ENCODE data around the gene ZNF460. TPM values are rescaled to one million over a fixed set of nuclear protein-coding genes. Genes with fewer than 3 reads are reported as not detected.

ZNF460 gene
- total RNA-seq, 1 donor from 2014 or later, result 85.1 TPM

DNA sequence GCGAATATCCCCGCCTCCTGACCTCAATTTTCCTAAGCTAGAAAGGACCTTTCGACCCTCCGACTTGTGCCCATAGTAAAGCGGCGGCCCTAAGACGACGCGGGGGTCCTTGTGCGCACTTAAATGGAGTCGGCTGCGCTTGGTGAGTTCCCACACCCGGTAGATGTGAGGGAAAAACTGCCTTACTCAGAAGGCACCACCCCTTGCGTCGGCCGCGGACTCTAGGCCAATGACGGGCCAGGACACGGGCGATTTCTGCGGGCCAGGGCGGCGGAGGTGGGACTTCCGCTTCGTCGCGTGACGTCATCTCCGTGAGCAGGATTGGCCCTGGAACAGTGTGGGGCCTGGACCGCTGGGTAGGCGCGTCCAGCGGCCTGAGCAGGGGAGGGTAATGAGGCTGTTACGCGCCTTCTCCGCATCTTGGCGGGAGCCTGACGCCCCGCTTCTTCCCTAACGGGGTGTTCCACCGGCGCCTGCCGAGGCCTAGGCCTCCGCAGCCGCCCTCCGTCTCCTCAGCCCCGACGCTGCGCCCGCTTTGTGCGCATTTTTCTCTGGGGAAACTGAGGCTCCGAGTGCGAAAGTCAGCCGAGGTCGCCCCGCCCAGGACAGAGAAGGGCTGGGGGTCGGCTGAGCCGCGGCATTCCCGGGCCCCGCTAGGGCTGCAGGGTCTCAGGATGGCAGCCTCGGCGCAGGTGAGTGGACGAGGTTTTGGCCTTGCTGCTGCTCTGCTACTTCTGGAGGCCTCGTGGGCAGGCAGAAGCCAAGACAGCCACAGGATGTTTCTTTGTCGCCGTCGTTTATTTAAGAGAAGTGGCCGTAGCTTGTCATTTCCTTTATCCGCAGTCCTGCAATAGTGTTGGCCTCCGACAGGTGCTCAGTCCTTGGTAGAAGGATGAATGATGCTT, 40.1 kb downstream of the ZNF460 start, which contains the start of gene ZNF543:
Gene ZNF543 (plus strand): TSS at position 293 of the 905 bp plus-strand sequence. CDS start 382 bp downstream, at position 675.
- peak within 1 kb of the TSS; percentile 99 for H3K27ac Mint-ChIP-seq (ENCODE audit: unreplicated experiment)
- peaks cover 27% of the 10 kb centered on the region for H3K4me1 Mint-ChIP-seq (ENCODE audit: unreplicated experiment)
- H3K4me3 Mint-ChIP-seq (ENCODE audit: unreplicated experiment), result peak within 1 kb of the TSS; percentile 95
- H3K27me3 Mint-ChIP-seq (ENCODE audit: unreplicated experiment), result peaks cover 23% of the 10 kb centered on the region
- TF ChIP-seq, protein P1, sequence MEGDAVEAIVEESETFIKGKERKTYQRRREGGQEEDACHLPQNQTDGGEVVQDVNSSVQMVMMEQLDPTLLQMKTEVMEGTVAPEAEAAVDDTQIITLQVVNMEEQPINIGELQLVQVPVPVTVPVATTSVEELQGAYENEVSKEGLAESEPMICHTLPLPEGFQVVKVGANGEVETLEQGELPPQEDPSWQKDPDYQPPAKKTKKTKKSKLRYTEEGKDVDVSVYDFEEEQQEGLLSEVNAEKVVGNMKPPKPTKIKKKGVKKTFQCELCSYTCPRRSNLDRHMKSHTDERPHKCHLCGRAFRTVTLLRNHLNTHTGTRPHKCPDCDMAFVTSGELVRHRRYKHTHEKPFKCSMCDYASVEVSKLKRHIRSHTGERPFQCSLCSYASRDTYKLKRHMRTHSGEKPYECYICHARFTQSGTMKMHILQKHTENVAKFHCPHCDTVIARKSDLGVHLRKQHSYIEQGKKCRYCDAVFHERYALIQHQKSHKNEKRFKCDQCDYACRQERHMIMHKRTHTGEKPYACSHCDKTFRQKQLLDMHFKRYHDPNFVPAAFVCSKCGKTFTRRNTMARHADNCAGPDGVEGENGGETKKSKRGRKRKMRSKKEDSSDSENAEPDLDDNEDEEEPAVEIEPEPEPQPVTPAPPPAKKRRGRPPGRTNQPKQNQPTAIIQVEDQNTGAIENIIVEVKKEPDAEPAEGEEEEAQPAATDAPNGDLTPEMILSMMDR (IDR thresholded peaks at IDR 0.05), result no peak
- H3K9me3 Mint-ChIP-seq (ENCODE audit: unreplicated experiment), result no peaks in the 10 kb centered on the region
- peak; percentile 97 for DNase-seq (ENCODE audit: extremely low spot score, unreplicated experiment)
- H3K36me3 Mint-ChIP-seq (ENCODE audit: unreplicated experiment), result peaks cover 13% of the 10 kb centered on the region

DNA sequence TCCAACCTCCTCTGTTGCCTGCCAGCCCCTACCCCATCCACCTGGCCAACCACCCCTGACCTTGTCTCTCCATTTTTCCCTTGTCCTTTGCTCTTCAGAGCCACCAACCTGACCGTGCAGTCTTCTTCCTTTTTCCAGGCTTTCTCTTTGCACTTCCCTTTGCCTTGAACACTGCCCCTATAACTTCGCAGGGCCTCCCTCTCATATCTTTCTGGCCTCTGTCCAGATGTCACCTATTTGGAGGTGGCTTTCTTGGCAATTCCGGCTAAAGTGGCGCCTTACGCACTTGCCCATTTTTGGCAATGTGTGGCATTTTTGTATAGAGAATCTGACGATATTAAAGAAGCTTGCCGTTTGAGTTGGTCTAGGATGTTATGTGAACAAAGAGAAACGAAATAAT, 40.8 kb downstream of the ZNF460 start:
- H3K27me3 Mint-ChIP-seq (ENCODE audit: unreplicated experiment), result peaks cover 16% of the 10 kb centered on the region
- peak overlapping the region; percentile 95 for H3K4me3 Mint-ChIP-seq (ENCODE audit: unreplicated experiment)

DNA sequence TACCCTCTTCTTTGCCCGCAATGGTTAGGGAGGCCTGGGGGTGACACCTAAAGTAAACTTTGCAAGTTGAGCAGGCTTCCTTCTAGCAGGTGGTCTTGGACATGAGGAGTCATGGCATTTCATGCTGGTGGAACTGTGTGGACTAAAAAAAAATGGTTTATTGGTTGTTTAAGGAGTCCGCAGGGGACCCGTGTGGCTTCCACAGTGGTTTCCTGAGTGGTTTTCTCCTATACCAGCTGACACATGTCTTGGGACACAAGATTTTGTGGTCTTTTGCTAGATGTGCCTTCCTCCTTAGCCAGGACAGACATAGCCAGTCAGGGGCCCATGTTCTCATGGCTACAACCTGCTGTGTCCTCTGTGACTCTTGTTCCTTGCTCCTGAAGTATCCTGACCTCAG, 41.5 kb downstream of the ZNF460 start:
- Mint-ChIP-seq H3K36me3 (ENCODE audit: unreplicated experiment) (peaks cover 25% of the 10 kb centered on the region), H3K27me3 (ENCODE audit: unreplicated experiment) (peaks cover 11% of the 10 kb centered on the region), H3K9me3 (ENCODE audit: unreplicated experiment) (no peaks in the 10 kb centered on the region), H3K27ac (ENCODE audit: unreplicated experiment) (no peak overlapping the region), H3K4me3 (ENCODE audit: unreplicated experiment) (peak overlapping the region; percentile 95), H3K4me1 (ENCODE audit: unreplicated experiment) (peaks cover 27% of the 10 kb centered on the region)
- DNase-seq (ENCODE audit: extremely low spot score, unreplicated experiment), result no peak
- TF ChIP-seq, protein P1 (IDR thresholded peaks at IDR 0.05), result no peak

More for the DNA sequence above, 40.8 kb downstream of the ZNF460 start:
- no peak for DNase-seq (ENCODE audit: extremely low spot score, unreplicated experiment)
- Mint-ChIP-seq H3K27ac (ENCODE audit: unreplicated experiment) (peak overlapping the region; percentile 99), H3K9me3 (ENCODE audit: unreplicated experiment) (no peaks in the 10 kb centered on the region), H3K36me3 (ENCODE audit: unreplicated experiment) (peaks cover 20% of the 10 kb centered on the region), H3K4me1 (ENCODE audit: unreplicated experiment) (peaks cover 27% of the 10 kb centered on the region)
- TF ChIP-seq, protein P1 (IDR thresholded peaks at IDR 0.05), result no peak

DNA sequence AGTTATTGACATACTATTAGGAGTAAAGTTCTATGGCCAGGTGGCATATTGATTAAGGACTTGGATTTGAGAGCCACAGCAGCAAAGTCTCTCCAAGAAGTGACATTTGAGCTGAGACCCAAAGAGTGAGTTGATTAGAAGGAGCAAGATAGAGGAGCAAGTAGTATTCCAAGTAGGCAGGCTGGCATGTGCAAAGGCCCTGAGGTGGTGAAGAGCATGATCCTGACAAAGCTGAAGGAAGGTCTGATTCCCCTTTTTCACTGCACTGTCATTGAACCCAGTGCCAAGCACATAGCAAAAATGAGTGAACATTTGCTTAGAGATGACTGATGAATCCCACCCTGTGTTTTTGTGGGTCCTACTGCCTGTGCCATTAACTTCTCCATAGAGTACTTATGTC, 44.7 kb downstream of the ZNF460 start:
- TF ChIP-seq, protein P1 (IDR thresholded peaks at IDR 0.05), result no peak
- no peak for DNase-seq (ENCODE audit: extremely low spot score, unreplicated experiment)
- no peaks in the 10 kb centered on the region for H3K27me3 Mint-ChIP-seq (ENCODE audit: unreplicated experiment)
- peaks cover 53% of the 10 kb centered on the region for H3K36me3 Mint-ChIP-seq (ENCODE audit: unreplicated experiment)
- no peak overlapping the region for H3K4me3 Mint-ChIP-seq (ENCODE audit: unreplicated experiment)
- peaks cover 22% of the 10 kb centered on the region for H3K4me1 Mint-ChIP-seq (ENCODE audit: unreplicated experiment)
- peaks cover 6% of the 10 kb centered on the region for H3K9me3 Mint-ChIP-seq (ENCODE audit: unreplicated experiment)
- H3K27ac Mint-ChIP-seq (ENCODE audit: unreplicated experiment), result no peak overlapping the region

DNA sequence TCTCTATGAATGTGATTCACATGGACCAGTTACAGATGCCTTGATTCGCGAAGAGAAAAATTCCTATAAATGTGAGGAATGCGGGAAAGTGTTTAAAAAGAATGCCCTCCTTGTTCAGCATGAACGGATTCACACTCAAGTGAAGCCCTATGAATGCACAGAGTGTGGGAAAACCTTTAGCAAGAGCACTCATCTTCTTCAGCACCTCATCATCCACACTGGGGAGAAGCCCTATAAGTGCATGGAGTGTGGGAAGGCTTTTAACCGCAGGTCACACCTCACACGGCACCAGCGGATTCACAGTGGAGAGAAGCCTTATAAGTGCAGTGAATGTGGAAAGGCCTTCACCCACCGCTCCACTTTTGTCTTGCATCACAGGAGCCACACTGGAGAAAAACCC, 47.7 kb downstream of the ZNF460 start:
- H3K36me3 Mint-ChIP-seq (ENCODE audit: unreplicated experiment), result peaks cover 65% of the 10 kb centered on the region

More for the DNA sequence above, 47.7 kb downstream of the ZNF460 start:
- Mint-ChIP-seq H3K4me3 (ENCODE audit: unreplicated experiment) (no peak overlapping the region), H3K27me3 (ENCODE audit: unreplicated experiment) (no peaks in the 10 kb centered on the region), H3K9me3 (ENCODE audit: unreplicated experiment) (peaks cover 6% of the 10 kb centered on the region), H3K27ac (ENCODE audit: unreplicated experiment) (no peak overlapping the region), H3K4me1 (ENCODE audit: unreplicated experiment) (no peaks in the 10 kb centered on the region)
- TF ChIP-seq, protein P1 (IDR thresholded peaks at IDR 0.05), result no peak
- no peak for DNase-seq (ENCODE audit: extremely low spot score, unreplicated experiment)
